PFSK-1 (cell line): Measurements from ENCODE around the gene NINJ2.

Experiments
- FOXP2 ChIP-seq: optimal IDR thresholded peaks from 2 replicates; pipeline ENCODE3; 2011; ENCODE audit warnings: borderline replicate concordance, control low read depth, inconsistent platforms; ENCODE audit not compliant: insufficient read depth; ENCODE audit errors: extremely low read length, extremely low read depth
- POLR2AphosphoS5 ChIP-seq: IDR thresholded peaks from 2 replicates; pipeline ENCODE4 v1.6.1; 2012; ENCODE audit warnings: low read depth, mild to moderate bottlenecking, control low read depth, low read length, moderate library complexity
- SIN3A ChIP-seq: IDR thresholded peaks from 2 replicates; pipeline ENCODE4 v1.6.1; 2012; ENCODE audit warnings: mild to moderate bottlenecking, low read length, moderate library complexity, borderline replicate concordance; ENCODE audit not compliant: insufficient read depth
- TAF1 ChIP-seq: IDR thresholded peaks from 2 replicates; pipeline ENCODE4 v1.6.1; 2012; ENCODE audit warnings: low read length, control low read depth, borderline replicate concordance; ENCODE audit not compliant: insufficient read depth
- TF ChIP-seq, protein P1 (sequence below), 2 experiments: IDR thresholded peaks; 2 replicates each; pipeline versions ENCODE4 v1.6.1 to v1.8.0; 2011 to 2012; ENCODE audit warnings: low read depth in 2 of 2, low read length in 2 of 2, control low read depth in 1 of 2, inconsistent platforms in 1 of 2, mild to moderate bottlenecking in 1 of 2, moderate library complexity in 1 of 2; ENCODE audit not compliant: insufficient read depth in 1 of 2

NINJ2 gene

DNA sequence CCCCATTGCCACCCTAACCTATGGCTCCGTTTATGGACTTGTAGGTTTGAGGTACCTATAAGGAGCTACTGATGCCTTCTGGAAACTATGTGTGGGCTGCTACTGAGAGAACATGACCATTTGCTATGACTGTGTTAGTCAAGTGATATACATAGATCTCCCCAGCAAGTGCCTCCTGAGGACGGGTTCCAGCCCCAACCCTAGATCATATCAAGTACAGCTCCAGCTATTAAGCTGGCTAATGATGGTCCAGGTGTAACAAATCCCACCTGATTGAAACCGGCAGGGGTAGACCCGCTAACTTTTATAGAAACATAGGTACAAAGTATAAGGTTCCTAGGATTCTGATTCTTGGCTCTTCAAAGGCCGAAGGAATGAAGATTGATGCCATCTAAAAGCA is 23.7 kb downstream of the NINJ2 start:
- TF ChIP-seq TAF1: no peak
- no peak for TF ChIP-seq SIN3A
- TF ChIP-seq, protein P1, sequence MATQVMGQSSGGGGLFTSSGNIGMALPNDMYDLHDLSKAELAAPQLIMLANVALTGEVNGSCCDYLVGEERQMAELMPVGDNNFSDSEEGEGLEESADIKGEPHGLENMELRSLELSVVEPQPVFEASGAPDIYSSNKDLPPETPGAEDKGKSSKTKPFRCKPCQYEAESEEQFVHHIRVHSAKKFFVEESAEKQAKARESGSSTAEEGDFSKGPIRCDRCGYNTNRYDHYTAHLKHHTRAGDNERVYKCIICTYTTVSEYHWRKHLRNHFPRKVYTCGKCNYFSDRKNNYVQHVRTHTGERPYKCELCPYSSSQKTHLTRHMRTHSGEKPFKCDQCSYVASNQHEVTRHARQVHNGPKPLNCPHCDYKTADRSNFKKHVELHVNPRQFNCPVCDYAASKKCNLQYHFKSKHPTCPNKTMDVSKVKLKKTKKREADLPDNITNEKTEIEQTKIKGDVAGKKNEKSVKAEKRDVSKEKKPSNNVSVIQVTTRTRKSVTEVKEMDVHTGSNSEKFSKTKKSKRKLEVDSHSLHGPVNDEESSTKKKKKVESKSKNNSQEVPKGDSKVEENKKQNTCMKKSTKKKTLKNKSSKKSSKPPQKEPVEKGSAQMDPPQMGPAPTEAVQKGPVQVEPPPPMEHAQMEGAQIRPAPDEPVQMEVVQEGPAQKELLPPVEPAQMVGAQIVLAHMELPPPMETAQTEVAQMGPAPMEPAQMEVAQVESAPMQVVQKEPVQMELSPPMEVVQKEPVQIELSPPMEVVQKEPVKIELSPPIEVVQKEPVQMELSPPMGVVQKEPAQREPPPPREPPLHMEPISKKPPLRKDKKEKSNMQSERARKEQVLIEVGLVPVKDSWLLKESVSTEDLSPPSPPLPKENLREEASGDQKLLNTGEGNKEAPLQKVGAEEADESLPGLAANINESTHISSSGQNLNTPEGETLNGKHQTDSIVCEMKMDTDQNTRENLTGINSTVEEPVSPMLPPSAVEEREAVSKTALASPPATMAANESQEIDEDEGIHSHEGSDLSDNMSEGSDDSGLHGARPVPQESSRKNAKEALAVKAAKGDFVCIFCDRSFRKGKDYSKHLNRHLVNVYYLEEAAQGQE (IDR thresholded peaks at IDR 0.05; ENCODE audit: insufficient read depth in 1 of 2, low read depth in 2 of 2, low read length in 2 of 2): no peak
- no peak for TF ChIP-seq FOXP2
- TF ChIP-seq POLR2AphosphoS5: no peak

DNA sequence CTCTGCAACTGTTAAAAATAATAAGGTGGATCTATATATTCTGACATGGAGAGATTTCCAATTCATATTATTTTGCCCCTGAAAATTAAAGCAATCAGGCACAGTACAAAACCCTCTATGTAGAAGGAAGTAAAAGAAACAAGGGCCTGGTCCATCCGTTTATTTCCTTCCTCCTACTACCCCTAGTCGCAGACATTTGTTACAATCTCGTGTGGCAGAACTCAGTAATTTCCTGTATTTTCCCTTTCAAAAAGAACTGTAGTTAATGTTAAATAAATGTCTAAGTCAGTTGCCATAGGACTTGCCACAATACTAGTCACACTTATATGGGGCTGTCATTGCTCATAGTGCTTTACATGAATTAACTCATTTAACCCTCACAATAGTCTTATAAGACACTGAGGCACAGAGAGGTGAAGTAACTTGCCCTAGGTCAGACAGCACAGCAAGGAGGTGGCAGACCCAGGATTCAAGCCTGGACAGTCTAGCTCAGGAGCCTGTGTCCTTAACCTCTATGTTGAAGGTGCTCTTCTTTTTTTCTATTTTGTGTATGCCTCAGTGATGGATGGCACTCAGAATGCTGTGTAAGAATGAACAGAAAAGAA is 24.2 kb downstream of the NINJ2 start:
- TF ChIP-seq POLR2AphosphoS5: no peak
- no peak for TF ChIP-seq SIN3A
- TF ChIP-seq, protein P1 (IDR thresholded peaks at IDR 0.05; ENCODE audit: insufficient read depth in 1 of 2, low read depth in 2 of 2, low read length in 2 of 2): no peak
- no peak for TF ChIP-seq FOXP2
- TF ChIP-seq TAF1: no peak

DNA sequence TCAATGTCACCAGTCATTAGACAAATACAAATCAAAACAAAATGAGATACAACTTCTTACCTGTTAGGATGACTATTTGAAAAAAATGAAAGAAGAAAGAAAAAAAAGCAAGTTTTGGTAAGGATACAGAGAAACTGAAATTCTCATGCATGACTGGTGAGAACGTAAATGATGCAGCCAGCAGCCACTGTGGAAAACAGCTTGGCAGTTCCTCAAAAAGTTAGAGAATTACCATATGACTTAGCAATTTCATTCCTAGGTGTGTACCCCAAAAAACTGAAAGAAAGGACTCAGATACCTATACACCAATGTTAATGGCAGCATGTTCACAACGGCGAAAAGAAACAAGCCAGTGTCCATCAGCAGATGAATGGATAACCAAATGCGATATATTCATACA is 26.6 kb downstream of the NINJ2 start:
- TF ChIP-seq POLR2AphosphoS5 (no peak), SIN3A (no peak), FOXP2 (no peak), TAF1 (no peak)
- TF ChIP-seq, protein P1 (IDR thresholded peaks at IDR 0.05; ENCODE audit: insufficient read depth in 1 of 2, low read depth in 2 of 2, low read length in 2 of 2): no peak

DNA sequence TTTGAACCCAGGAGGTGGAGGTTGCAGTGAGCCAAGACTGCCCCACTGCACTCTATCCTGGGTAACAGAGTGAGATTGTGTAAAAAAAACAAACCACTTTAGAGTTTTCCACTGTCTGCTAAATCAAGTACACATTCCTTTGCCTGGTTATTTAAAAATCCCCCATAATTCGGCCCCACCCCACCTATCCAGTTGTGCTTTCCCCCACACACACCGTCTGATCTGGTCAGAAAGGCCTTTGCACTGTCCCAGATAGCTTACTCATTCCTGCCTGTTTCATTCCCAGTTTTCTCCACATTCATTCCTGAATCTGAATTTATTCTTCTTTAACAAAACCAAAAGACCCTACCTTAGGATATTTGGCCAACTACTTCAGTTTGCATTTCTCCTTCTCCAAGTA is 29.5 kb downstream of the NINJ2 start:
- TF ChIP-seq, protein P1 (IDR thresholded peaks at IDR 0.05; ENCODE audit: insufficient read depth in 1 of 2, low read depth in 2 of 2, low read length in 2 of 2): no peak
- TF ChIP-seq FOXP2 (no peak), POLR2AphosphoS5 (no peak)
